Activated CD4-positive, alpha-beta T cell treated with anti-CD3 and anti-CD28 coated beads, Interleukin-2, amount 50 U/mL, for 4 hours (primary cell): ENCODE measurements around the gene DIP2C.
"Not testable (repeated sequence)": the region's sequence is repeated elsewhere in the genome, so short reads cannot be mapped to it uniquely, and the experiment has no call there.

ENCODE experiments used
- DNase-seq, 2 experiments: peaks; one replicate each; pipeline ENCODE4 v3.0.0-alpha.2; 2020

DIP2C gene

GRCh38 chr10:639751-640672, 49.5 kb downstream of the DIP2C start:
- DNase-seq, result no peak

- no peak for DNase-seq
These were observed 50.3 kb downstream of the DIP2C start for GRCh38 chr10:639001-639750.

GRCh38 chr10:637771-638195, 51.7 kb downstream of the DIP2C start:
- DNase-seq, result no peak

GRCh38 chr10:637221-637620, 52.2 kb downstream of the DIP2C start:
- no peak for DNase-seq

DNA sequence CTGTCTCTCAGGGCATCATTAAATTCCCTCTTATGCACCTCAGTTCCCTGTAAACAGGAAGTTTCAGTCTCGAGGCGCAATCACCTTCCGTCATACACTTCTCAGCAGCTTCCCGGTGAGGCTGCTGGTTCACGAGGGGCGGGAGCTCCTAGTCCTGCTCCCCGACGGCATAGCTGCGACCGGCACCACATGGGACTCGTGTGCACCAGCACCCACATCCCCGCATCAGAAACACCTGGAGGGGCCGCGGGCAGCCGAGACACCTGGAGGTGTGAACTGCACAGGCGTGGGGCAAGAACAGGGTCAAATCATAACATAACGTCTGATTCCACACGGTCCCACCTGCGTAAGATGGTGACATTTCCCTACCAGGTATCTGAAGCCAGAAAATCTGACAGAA, 52.7 kb downstream of the DIP2C start:
- no peak for DNase-seq

- DNase-seq, result no peak
These were observed 53.3 kb downstream of the DIP2C start for GRCh38 chr10:636016-636730.

DNA sequence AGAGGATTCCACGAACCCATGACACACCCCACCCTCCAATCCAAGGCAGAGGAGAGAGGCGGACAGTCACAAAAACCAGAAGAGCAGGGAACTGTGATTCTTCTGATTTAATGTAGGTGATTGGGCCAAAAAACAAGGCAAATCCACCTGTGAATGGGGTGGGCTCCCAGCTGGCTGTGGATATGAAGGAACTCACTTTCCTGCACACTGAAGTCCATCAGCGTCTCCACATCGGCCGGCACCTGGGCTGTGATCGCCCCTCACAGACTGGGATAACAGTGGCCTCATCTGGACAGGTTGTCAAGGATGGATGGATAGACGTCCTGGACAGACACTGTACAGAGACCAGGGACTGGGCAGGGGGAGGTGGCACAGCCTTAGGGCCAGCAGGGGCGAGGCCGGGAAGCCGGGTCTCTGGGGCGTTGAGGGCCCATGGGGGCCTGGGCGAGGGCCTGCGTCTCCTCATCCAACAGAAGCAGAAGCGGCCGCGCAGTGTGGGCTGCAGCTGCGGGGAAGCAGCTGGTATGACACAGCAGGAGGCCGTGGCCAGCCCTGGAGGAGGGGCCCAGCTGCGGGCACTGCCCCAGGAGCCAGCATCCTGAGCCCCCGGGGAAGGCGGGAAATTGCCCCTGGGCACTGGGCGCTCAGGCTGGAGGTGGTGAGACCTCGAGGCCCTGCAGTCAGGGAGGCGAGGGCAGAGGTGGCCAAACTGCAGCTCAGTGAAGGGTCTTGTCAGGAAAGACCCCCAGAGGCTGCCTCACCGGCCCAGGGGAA, 54.2 kb downstream of the DIP2C start:
- DNase-seq, result no peak

DNA sequence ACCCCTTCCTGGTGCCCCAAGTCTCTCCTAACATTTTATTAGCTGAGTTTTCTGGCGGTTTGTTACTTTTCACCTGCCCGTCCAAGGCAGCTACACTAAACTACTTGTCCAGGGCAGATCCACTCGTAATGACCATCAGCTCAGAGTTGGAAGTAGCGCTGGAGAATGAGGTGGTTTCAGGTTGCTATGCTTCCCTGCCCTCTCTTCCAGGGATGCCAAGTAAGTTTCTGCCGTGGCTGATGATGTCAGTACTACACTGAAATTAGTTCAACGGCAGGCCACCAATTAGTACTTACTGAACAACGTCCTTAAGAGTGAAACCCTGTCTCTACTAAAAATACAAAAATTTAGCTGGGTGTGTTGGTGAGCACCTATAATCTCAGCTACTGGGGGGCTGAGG, 55.2 kb downstream of the DIP2C start:
- no peak for DNase-seq

DNA sequence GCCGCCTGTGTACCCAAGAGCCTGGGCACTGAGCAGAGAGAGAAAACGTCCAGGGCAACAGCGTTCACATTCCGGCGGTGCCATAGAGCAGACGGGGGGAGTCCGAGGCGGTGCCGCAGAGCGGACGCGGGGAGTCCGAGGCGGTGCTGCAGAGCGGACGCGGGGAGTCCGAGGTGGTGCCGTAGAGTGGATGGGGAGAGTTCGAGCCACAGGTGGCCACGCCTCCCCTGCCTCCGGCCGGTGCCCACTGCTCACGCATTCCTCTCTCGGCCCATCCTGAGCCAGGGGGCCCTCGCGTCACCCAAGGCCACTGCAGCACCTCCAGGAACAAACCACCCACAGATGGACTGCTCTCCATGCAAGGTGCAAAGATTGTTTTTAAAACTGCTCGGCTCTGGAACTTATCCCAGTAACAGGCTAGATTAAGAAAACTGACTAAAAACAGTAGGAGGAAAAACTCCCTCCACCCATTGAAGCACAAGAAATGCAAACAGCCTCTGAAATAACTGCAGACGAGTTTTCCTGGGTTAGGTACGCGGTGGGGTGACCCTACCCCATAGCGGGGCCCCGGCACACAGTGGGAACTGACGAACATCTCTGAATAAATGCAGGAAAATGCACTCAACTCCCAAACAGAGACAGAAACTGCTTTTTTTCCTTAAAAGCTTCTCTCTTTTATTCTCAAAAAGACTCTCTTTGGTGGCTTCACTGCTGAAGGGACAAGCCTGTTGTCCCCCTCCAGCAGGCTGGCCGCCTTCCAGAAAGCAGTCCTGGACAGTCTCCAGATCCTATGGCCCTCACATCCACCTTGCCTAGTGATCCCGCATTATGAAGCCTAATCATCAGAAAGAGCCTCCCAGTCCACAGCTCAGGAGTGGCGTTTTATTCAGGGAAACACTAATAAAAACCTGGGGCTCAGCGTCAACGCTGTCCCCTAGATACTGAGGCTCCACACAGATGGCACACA, 55.9 kb downstream of the DIP2C start:
- DNase-seq, result no peak

DNA sequence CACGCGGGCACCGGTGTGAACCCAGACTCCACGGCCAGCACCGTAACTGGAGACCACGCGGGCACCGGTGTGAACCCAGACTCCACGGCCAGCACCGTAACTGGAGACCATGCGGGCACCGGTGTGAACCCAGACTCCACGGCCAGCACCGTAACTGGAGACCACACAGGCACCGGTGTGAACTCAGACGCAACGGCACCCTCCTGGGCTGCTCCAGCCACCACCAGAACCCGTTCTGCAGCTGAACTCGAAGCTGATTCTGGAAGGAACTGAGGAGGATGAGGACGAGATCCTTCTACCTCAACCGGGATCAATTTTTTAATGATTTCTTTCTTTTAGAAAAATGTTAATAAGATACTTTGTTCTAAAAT, 56.7 kb downstream of the DIP2C start:
- not testable (repeated sequence) for DNase-seq

DNA sequence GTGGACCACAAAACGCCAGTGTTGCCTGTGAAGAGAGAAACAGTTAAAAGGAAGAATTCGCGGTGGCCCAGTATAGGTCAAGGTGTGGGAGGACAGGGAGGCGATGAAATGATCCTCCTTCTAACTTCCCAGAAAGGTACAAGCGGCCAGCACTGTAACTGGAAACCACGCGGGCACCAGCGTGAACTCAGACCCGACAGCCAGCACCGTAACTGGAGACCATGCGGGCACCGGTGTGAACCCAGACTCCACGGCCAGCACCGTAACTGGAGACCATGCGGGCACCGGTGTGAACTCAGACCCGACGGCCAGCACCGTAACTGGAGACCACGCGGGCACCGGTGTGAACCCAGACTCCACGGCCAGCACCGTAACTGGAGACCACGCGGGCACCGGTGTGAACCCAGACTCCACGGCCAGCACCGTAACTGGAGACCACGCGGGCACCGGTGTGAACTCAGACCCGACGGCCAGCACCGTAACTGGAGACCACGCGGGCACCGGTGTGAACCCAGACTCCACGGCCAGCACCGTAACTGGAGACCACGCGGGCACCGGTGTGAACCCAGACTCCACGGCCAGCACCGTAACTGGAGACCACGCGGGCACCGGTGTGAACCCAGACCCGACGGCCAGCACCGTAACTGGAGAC, 57.2 kb downstream of the DIP2C start:
- not testable (repeated sequence) for DNase-seq

DNA sequence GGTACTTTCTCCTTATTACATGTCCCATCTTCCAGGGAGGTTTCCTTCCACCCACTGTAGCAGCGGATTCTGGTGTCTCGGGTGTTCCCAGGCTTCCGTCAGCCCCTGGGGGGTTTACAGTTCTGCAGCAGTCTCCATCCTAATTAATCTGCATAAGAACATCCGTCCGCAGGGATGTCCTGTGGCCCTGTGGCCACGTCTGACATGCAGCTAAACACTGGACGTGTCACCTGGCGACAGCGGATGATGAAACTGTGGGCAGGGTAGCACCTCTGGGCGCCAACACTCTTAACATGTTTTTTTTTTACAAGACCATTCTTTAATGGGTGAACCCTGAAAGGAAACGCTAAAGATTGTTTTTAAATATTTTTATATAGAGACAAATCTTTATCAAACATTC, 58.2 kb downstream of the DIP2C start:
- no peak for DNase-seq

GRCh38 chr10:630581-631073, 58.8 kb downstream of the DIP2C start:
- no peak for DNase-seq

DNA sequence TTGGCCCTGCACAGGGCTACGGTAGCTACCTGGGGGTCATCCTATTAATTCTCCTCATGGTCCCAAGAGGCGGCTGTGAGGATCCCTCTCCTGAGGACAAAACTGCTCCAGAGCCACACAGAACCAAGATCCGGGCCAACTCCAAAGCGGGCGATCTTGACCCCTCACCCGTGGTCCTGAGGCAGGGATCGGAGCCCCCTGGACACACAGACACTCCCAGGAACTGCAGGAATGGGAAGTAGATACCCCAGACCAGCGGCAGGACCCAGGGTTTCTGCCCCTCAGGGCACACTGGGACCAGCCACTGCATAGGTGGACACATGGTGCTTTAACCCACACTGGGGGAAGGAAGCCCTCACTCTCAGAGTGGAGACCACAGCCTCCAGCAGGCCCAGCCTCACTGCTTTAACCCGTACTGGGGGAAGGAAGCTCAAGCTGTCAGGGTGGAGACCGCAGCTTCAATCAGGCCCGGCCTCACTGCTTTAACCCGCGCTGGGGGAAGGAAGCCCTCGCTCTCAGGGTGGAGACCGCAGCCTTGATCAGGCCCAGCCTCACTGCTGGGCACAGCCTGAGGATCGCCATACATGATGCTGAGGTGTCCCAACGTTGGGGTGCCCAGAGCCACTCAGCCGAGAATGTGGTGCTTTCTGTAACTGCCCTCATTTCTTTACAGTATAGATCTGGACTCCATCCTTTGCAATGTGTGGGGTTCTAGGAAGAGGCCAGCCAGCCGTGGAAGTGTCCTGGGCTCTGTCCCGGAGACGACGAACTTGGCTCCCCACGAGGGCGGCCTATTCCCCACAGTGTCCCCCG, 60.1 kb downstream of the DIP2C start:
- DNase-seq, result no peak

DNA sequence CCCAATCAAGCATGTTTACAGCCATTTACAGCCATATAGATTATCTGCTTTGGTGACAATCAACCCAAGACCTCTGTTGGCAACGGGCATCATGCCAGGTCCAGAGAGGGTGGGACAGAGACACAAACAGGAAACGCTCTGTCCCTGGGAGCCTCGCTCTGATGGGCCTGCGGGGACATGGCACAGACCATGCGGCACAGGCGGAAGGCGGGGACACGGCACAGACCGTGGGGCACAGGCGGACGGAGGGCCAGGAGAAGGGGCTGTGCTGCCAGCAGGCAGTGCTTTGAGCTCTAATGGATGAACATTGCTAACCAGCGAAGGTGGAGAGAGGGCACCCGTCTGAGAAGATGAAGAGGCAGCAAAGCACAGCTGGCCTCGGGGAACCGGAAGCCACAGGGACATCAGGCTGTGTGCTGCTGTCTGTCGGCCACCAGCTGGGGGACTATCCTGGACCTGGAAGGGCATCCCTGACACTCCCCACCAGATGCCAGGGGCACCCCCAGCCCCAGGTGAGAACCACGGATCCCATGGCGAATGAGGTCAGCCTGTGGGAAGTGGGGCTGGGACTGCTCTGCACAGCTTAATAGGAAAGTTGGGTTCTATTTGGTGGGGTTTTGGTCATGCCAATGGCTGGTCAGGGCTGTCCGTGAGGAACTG, 61.0 kb downstream of the DIP2C start:
- no peak for DNase-seq

DNA sequence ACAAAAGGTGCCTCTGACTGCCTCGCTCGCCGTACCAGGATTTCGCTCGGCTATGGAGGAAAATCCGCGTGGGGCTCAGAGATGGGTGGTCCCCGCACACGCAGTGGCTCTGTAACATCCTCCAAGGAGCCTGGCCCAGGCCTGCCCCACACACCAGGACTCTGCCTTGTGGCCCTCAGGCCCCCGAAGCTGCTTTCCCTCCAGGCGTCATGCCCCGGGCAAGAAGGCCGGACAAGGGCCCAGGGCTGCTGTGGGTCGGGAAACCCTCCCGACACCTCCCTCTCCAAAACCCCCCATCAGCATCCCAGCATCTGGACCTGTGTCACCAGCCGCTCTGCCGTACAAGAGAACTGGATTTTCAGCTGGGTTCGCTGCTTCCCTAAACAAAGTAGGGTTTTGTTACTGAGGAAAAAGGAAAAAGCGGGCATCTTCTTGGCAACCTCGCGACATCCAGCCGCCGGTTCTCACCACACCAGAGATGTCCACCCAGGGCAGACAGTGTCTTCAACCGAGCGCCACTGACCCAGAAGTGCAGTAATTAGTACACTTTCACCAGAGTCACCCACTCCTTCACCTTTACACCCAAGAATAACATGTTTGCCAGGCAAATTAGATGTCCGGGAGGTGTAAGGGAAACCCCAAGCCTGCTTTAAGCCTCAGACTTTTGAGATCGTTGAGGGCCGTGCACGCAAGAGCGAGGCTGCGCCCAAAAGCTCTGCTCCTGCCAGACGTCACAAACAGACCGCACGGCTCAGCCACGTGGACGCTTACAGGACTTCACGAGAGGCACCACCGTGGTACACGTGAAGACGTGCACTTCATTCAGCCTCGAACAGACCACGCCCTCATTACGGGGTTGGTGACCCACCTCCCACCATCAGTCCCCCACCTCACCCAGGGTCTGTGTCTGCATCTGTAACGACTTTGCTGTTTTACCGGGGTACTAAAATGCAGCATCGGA, 62.2 kb downstream of the DIP2C start:
- DNase-seq, result no peak

GRCh38 chr10:625751-626711, 63.4 kb downstream of the DIP2C start:
- no peak for DNase-seq
